Lung (tissue), 12 donors: ENCODE results near the gene MATN1. TPM values are rescaled to one million over a fixed set of nuclear protein-coding genes. Genes with fewer than 3 reads are reported as not detected.

Source experiments
- ATAC-seq: fragments of 200-7000 bp; cut with Tn5 transposase; one replicate; pipeline ENCODE4 v1.9.1; 2020; ENCODE audit warnings: moderate number of reproducible peaks; ENCODE audit not compliant: insufficient read depth, low FRiP score
- DNase-seq, 3 donors: peaks; one replicate each; pipeline ENCODE4 v3.0.0-alpha.2; 2013 to 2017
- H3K27ac ChIP-seq, 2 donors: one replicate each; pipeline ENCODE4 v1.5.1; 2013; ENCODE audit warnings: mild to moderate bottlenecking in 2 of 2, moderate library complexity in 2 of 2, control low read depth in 1 of 2, inconsistent platforms in 1 of 2, low read depth in 1 of 2, low read length in 1 of 2
- H3K27me3 ChIP-seq, 3 donors: one replicate each; pipeline ENCODE4 v1.5.1; 2013; ENCODE audit warnings: low read length in 2 of 3; ENCODE audit not compliant: control insufficient read depth in 3 of 3, insufficient read depth in 3 of 3
- H3K36me3 ChIP-seq, 4 donors: one replicate each; pipeline ENCODE4 v1.5.1; 2013; ENCODE audit warnings: low read length in 4 of 4, mild to moderate bottlenecking in 1 of 4, moderate library complexity in 1 of 4; ENCODE audit not compliant: control insufficient read depth in 4 of 4, insufficient read depth in 4 of 4
- H3K4me1 ChIP-seq, 5 donors: one replicate each; pipeline ENCODE4 v1.5.1; 2013; ENCODE audit warnings: low read length in 5 of 5, mild to moderate bottlenecking in 2 of 5, moderate library complexity in 1 of 5; ENCODE audit not compliant: control insufficient read depth in 5 of 5, insufficient read depth in 5 of 5
- H3K4me3 ChIP-seq: one replicate; pipeline ENCODE4 v1.5.1; 2013; ENCODE audit warnings: mild to moderate bottlenecking, control low read depth, moderate library complexity
- H3K9ac ChIP-seq, 2 donors: one replicate each; pipeline ENCODE4 v1.5.1; 2013; ENCODE audit warnings: low read length in 2 of 2, control low read depth in 1 of 2; ENCODE audit not compliant: insufficient read depth in 1 of 2
- H3K9me3 ChIP-seq, 4 donors: one replicate each; pipeline ENCODE4 v1.5.1; 2013; ENCODE audit warnings: low read length in 3 of 4, mild to moderate bottlenecking in 1 of 4, moderate library complexity in 1 of 4; ENCODE audit not compliant: control insufficient read depth in 4 of 4, insufficient read depth in 3 of 4
- WGBS, 2 donors: extraction: QIAGEN DNeasy Blood & Tissue Kit; methylation state at CpG; one replicate each; pipeline ENCODE4 v1.1.7; 2013; 5-methylcytosine and 5-hydroxymethylcytosine counted together
- polyA plus RNA-seq, 2 donors: library from polyadenylated mRNA; stranded (reverse); fragments of 200-250 nt; gene quantifications; one replicate each; pipeline ENCODE4 v1.2.1, GENCODE V29; 2013
- total RNA-seq, 2 donors: library from RNA; depleted of rRNA in 1 of 2; stranded (reverse); fragments of >200 nt in 1 of 2; gene quantifications; one replicate each; pipeline ENCODE4 v1.2.1, GENCODE V29; 2014 to 2021
- TF ChIP-seq, protein P1 (sequence below): IDR thresholded peaks from 2 replicates; pipeline ENCODE4 v1.5.1; 2012; ENCODE audit warnings: mild to moderate bottlenecking; ENCODE audit errors: control extremely low read depth, extremely low read depth
- donor health status: control.
- donor health status: control.
- donor health status: Bipolar disorder and iron deficiency.
- donor health status: healthy.
- donor health status: DM: yes; HTN: yes; CAD: no.

MATN1 gene
- total and polyA plus RNA-seq, 4 donors, result 0.15 to 0.57 (median 0.17) TPM

DNA sequence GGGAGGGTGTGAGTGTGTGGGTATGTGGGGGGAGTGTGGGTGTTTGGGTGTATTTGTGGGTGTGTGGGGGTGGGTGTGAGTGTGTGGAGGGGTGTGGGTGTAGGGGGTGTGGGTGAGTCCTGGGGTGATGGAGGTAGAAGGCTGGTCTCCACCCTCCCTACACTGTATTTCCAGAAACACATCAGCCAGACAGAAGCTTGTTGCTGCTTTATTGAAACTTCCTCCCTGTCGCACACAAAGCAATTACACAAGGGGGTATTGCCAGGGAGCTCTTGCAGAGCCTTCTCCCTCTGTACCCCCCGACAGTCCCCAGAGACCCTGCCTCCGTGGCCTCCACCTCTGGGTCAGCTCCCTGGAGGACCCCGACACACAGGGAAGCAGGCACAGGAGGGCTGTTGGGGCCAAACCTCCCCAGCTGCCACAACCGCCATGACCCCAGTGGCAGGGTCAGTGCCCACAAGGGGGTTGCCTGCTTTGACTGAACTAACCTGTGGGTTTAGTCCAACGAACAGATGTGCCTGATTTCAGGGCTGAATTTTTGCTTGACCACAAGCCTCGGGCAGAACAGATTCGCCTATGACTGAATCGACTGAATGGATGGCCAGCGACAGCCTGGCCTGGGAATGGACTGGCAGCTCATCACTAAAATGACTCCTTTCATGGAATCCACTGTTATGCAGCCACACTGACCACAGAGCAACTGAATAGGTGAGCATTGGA is 9.1 kb upstream of the MATN1 start:
- WGBS, 2 donors, result 46 to 73% methylated on average over 10 of the region's 10 CpGs
- H3K9ac ChIP-seq, result no peak overlapping the region
- H3K9me3 ChIP-seq, result peaks cover 0 to 2% (median 0%) of the 10 kb centered on the region in 4 donors
- no peaks in the 10 kb centered on the region for H3K27me3 ChIP-seq
- H3K36me3 ChIP-seq, result peaks cover 0 to 17% (median 0%) of the 10 kb centered on the region in 4 donors
- no peak overlapping the region for H3K27ac ChIP-seq
- H3K4me1 ChIP-seq, result peaks cover 0 to 3% (median 0%) of the 10 kb centered on the region in 5 donors
- no peak overlapping the region for H3K4me3 ChIP-seq
- TF ChIP-seq, protein P1, sequence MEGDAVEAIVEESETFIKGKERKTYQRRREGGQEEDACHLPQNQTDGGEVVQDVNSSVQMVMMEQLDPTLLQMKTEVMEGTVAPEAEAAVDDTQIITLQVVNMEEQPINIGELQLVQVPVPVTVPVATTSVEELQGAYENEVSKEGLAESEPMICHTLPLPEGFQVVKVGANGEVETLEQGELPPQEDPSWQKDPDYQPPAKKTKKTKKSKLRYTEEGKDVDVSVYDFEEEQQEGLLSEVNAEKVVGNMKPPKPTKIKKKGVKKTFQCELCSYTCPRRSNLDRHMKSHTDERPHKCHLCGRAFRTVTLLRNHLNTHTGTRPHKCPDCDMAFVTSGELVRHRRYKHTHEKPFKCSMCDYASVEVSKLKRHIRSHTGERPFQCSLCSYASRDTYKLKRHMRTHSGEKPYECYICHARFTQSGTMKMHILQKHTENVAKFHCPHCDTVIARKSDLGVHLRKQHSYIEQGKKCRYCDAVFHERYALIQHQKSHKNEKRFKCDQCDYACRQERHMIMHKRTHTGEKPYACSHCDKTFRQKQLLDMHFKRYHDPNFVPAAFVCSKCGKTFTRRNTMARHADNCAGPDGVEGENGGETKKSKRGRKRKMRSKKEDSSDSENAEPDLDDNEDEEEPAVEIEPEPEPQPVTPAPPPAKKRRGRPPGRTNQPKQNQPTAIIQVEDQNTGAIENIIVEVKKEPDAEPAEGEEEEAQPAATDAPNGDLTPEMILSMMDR, result no peak
- ATAC-seq, result no peak
- no peak for DNase-seq

DNA sequence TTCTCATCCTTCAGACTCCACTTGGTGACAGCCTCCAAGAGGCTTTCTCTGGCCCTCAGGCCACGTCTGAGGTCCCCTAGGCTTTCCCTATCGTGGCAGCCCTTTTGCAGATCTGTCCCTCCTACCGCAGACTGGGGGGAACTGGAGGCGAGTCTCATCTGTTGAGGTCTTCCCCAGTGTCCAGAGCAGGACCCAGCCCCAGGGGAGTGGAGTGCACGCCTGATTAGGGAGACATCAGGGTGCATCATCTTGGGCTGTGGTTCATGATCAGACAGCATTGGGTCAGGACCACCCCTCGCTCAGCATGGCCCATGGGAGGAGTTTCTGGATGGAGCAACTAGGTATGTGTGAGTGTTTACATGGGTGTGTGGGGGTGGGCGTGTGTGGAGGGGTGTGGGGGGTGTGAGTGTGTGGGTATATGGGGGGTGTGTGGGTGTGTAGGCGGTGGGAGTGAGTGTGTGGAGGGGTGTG is 8.5 kb upstream of the MATN1 start:
- Histone ChIP-seq H3K27ac (no peak overlapping the region), H3K4me3 (no peak overlapping the region), H3K9me3 (peaks cover 0 to 2% (median 0%) of the 10 kb centered on the region in 4 donors), H3K36me3 (peaks cover 0 to 14% (median 0%) of the 10 kb centered on the region in 4 donors), H3K4me1 (peaks cover 0 to 3% (median 0%) of the 10 kb centered on the region in 5 donors), H3K27me3 (no peaks in the 10 kb centered on the region), H3K9ac (no peak overlapping the region)
- WGBS, 2 donors, result 82 to 87% methylated on average over 8 of the region's 8 CpGs
- DNase-seq (no peak), ATAC-seq (no peak)
- TF ChIP-seq, protein P1, result no peak

DNA sequence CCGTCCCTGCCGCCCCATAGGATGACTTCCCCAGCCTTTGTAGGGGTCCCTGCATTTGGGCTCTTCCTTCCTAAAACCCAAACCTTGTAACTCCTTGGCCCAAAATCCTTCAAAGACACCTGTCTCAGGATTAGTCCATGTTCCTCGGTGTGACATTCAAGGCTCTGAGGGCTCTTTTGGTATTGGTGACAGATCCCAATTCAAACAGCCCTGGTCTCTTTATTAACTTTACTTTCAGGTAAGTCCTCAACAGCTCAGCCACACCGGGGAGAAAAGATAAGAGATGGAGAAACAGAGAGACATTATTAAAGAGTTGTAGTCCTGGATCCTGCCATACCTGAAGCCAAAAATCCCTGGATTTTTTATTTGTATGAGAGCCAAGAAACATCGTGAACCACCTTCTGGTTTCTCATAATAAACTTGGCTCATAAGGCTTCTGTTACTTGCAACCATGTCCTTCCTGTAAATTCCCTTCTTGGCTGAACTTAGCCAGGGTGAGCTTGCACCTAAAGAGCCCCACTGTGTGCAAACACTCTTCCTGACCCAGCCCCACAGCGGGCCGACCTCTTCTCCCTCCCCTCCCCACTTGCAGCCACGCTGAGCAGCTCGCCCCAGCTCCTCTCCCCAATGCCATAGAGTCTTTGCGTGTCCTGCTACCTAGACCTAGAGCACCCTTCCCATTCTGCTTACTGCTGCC is 7.9 kb upstream of the MATN1 start:
- 73 to 80% methylated on average over 10 of the region's 10 CpGs for WGBS, 2 donors
- Histone ChIP-seq H3K27ac (no peak overlapping the region), H3K9me3 (peaks cover 0 to 2% (median 0%) of the 10 kb centered on the region in 4 donors), H3K36me3 (peaks cover 0 to 14% (median 0%) of the 10 kb centered on the region in 4 donors), H3K9ac (no peak overlapping the region), H3K27me3 (no peaks in the 10 kb centered on the region), H3K4me3 (no peak overlapping the region), H3K4me1 (peaks cover 0 to 3% (median 0%) of the 10 kb centered on the region in 5 donors)
- no peak for ATAC-seq
- TF ChIP-seq, protein P1, result no peak
- DNase-seq, result no peak
